Hindlimb muscle (tissue), 1 donor: ENCODE results near the gene MIB2. TPM values are rescaled to one million over a fixed set of nuclear protein-coding genes. Genes with fewer than 3 reads are reported as not detected.

Experiments used
- DNase-seq: peaks from one replicate; pipeline ENCODE4 v3.0.0-alpha.2; 2013
- polyA plus RNA-seq: library from polyadenylated mRNA; unstranded; fragments of 120-200 nt; gene quantifications from one replicate; pipeline ENCODE4 v1.2.1, GENCODE V29; 2013; ENCODE audit not compliant: insufficient read length

Gene MIB2
- polyA plus RNA-seq, 1 donor, result 92.6 TPM

DNA sequence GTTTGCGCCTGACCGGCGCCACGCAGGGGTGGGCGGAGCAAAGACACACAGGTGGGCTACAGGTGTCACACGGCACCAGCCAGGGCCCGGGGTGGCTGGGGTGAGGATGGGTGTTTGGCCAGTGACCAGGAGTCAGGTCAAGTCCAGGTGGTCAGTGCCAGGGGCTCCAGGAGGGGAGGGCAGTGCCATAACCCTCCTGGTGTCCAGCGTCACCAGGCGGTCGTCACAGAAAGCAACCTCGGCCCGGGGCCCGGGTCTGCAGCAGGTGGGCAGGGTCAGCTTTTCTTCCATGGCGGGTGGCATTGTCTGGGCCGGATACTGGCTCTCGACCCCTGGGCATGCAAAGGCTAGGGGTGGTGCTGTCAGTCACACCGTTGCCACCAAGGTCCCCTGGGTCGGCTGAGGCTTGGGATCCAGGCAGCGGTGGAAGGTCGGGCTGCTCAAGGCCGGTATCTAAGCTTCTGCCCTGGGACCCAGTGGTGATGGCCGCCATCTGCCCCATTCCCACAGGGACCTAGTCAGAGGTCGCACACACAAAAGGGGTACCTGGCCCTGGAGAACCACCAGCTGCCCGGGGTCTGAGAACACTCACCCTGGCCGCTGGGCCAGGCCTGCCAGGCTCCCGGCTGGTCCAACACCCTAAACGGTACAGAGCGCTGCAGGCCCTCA is 17.1 kb upstream of the MIB2 start:
- DNase-seq, result no peak

DNA sequence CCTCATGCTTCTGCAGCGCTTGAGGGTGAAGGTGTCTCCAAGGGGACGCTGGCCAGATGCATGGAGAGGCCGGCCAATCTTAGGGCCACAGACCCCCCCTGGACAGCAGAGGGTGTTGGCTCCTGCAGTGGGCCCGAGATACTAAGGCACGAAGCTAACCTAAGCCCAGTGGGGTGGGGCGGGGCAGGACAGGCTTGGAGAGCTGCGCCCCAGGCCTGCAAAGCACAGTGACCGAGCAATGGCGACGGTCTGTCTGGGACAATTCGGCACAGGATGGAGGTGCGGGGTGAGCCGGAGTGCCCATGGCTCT is 16.6 kb upstream of the MIB2 start:
- DNase-seq, result no peak

DNA sequence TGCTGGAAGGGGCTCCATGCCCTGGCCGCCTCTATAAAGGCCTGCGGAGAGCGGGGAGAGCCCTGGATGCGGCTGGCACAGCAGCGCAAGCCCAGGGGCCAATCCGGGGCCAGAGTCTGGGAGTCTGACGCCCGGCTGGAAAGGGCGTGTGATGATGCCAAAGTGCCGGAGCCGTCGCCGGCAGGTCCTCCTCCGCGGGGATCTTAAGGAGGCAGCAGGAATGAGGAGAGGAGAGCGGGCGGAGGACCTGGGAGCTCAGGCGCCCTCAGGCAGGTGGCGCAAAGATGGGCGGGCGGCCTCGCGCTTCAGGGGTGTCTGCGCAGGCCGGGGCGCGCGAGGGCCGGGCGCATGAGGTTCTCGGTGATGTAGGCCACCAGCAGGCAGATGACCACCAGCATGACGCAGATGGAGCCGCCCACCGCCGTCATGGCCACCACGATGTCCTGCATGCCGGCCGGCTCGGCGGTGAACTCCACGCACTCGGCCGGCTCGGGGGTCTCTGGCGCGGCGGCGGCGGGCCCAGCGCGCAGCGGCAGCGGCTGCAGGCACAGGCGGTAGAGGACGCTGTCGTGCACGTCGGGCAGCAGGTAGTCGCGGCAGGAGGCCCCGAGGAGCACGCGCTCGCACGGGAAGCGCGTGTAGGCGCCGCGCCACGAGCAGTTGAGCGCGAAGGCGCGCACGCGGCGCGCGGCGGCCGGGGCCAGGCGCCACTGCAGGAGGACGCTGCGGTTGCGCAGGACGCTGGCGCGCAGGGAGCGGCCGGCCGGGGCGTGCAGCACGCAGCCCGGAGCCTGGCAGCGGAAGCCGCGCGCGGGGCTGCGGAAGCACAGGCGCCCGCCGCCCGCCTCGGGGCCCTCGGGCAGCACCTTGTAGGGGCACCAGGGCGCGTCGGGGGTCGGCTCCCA is 16.0 kb upstream of the MIB2 start:
- DNase-seq, result no peak

DNA sequence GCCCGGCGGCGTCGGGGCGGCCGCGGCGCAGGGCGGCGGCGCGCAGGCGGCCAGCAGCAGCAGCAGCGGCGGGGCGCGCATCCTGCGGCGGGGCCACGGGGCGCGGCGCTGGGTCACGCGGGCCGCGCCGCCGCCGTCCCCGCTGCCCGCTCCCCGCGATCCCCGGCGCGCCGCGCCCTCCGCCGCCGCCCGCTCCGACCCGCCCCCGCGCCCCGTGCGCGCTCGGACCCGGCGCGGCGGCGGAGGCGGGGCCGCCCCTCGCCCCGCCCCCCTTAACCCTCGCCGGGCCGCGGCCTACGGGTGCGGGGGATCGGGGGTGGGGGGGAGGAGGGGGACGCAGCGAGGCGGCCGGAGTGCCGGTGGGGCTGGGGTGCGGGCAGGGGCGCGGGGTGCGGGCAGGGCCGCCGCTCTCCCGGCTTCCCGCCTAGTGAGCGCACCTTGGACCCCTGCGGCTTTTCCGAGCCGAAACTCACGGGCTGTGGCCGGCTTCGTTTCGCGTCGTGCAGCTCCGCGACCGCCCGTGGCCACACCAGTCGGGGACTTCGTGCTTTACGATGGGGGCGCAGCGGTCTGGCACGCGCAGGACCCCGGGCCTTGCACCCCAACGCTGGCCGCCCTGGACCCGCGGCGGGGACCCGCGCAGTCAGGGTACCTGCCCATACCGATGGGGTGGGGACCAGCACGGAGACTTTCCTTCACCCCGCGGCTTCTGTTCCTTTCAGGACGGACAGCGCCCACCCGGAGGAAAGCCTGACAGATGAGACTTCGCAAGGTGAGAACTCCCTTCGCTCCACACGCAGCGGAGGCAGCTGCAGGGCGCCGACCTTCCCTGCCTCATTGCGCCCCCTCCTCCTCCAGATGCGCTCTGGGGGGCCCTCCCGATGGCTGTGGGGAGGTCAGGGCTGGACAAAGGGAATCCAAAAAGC is 15.1 kb upstream of the MIB2 start, which contains the start of gene FNDC10:
TSS of gene FNDC10 (minus strand) at position 201 of the 926 bp plus-strand sequence. CDS start at position 81, 120 bp downstream.
- no peak for DNase-seq

DNA sequence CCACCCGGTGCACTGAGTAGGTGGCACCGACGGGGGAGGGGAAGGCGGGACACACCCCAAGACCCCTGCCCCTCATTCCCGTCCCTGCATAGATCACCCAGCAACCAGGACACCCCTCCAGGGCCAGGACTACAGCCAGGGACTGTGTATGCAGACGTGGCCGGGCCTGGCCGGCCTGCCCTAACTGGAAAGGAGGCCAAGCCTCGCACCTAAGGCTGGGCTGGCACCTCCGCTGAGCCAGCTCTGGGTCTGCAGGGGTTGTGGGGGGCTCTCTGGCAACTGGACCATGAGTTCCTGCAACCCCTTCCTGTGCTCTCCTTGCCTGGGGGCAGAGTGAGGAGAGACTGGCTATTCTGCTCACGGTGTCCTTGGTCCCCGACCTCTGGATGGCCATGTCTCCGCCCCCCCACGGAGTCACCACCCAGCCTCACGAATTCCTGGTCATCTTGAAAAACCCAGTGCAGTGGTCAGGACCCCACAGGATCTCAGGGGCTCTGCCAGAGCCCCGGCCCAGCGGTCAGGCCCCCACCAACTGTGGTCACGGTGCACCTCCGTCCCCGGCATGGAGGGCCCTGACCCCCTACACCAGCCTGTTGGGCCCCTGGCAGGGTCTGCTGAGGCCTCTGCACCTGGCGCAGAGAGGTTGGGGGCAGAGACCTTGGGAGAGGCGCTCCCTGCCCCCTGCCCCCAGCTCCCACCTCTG is 14.3 kb upstream of the MIB2 start:
- no peak for DNase-seq

DNA sequence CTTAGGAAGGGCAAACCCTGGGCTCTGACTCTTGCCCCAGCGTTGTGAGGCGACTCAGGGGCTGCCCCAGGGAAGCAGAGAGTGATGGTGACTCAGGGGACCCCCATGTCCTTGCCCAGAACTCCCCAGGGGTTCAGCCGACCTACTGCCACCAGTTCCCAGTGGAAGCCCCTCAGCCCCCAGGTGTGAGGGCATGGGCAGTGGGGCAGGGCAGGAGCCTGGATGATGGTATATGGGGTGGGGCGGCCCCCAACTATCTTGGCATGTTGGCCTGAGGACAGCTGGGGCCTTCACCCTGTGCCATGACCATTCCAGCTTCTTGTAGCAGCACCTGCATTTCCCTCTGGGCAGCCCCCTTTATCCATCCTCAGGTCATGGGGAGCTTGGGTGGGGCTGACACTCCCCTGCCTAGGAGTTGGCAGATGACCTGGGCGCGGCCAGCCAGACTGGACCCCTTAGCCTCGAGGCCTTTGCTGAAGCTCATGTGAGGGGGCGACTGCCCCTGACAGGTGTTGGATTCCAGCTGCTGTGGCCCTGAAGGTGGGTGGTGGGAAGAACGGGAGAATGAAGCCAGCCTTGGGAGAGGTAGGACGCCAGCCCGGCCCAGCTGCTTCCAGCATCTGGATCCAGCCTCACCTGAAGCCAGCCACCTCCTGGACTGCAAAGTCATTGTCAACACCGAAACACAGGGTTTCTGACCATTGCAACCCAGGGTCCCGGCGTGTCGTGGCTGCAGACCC is 13.6 kb upstream of the MIB2 start:
- DNase-seq, result no peak

DNA sequence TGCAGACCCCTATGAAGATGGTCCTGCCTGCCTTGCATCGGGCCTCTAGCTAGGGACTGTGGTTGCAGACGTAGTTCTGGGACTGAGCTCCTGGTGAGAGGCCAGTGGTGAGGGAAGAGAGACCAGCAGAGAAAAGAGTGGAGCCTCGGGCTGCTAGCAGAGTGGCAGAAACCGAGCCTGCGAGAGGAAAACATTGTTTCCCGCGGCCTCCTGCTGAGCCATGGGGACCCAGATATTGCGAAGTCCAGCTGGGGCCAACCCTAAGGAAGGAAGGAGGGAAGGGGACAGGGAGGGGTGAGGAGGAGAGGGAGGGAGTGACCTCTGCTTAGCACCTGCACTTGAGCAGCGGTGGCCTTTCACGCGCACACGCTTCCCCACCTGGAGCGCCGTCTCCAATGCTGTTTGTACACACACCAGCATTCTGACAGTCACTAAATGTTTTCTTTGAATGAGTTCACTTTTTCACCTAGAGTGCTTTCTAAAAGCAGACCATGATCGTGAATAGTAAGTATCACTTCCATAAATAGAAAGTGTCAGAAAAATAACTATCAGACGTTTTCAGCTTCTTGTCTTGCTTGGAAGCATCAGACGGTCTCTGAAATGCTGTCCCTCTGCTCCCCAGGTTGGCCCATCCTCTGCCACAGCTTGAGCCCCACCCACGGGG is 12.9 kb upstream of the MIB2 start:
- no peak for DNase-seq

DNA sequence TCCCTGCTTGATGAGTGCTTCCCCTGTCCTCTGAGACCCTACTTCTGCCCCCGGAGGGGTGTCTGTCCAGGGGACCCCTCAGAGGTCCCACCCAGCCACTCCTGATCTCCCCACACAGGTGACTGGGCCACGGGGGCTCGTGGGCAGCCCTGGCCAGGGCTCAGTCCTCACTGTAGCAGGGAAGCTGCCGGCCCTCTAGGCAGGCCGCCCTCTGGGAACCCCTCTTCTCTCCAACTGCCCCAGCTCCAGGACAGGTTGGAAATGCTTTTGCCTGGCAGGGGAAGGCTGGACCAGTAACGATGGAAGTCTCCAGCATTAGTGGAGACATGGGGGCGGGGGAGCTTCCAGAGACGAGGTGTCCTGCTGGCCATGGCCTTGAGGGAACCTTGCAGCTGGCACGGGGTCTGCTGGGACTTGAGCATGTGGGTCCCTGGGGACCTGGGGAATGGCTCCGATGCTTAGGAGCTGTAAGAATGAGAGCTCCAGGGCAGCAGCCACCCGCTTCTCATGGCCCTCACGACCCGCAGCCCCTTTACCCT is 12.3 kb upstream of the MIB2 start:
- no peak for DNase-seq

DNA sequence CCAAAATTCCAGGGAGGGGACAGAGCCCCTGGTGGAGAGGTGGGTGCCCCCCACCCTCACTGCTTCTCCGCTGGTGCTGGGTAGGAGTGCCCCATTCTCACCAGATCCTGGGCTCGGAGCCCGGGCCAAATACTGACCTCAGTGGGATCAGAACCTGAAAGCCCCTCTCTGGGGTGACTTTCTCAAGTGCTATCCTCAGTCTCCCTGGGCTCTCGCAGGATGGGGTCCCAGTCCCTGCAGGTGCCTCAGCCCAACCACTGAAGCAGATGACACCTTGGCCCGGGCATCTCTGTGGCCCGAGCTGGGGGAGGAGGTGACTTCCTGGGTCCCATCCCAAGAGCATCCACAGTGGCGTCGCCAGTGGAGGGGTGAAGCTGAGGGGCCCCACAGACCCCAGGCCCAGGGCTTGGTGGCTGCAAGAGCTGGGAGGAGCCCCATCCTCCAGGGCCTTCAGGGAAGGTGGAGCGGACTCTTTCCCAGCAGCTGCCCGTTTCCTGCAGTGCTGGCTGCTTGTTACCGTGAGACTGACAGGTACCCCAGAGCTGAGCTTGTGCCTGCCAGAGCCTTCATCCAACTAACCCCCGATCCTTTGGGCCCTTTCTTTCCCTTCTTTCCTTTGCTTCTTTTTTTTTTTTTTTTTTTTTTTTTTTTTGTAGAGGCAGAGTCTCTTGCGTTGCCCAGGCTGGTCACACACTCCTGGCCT is 11.5 kb upstream of the MIB2 start:
- DNase-seq, result no peak

DNA sequence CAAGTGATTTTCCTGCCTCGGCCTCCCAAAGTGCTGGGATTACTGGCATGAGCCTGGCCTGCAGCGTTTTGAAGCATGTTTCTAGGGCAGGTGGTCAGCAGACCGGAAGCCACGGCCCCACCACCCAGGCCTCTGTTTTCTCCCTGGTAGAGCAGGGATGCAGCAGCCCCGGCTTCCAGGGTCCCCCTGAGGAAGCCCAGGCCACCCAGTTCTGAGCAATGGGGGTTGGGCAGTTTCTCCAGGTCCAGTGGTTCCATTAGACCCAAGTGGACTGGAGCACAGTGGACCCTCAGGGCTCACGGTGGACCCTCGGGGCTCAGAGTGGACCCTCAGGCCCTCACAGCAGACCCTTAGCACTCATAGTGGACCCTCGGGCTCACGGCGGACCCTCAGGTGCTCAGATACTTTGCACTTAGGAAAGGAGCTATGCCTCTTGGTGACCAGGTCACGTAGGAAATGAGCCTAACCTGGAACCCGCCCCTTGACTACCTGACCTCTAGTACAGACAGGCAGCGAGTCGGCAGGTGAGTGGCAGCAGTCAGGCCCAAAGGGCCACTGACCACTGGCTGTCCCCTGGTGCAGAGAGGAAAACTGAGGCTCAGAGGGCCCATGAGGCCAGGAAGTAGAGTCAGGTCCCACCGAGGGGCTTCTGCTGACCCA is 10.8 kb upstream of the MIB2 start:
- DNase-seq, result no peak

DNA sequence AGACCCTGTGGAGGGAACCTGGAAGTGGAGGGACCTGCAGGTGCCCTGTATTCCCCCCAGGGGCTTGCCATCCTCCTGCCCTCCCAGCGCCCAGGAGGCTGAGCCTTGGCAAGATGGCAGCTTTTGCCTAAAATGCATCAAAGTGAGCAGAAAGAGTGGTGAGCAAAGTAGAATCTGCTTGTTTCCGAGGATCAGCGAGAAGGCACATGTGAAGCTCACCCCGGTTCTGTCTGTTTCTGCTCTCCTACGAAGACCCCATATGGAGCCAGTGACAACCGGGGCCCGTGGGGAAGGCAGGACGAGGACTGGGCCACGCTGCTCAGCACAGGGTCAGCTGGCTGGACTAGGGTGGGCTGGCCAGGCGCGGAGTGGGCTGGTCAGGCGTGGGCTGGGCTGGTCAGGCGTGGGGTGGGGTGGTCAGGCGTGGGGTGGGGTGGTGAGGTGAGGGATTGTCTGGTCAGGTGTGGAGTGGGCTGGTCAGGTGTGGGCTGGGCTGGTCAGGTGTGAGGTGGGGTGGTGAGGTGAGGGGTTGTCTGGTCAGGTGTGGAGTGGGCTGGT is 10.2 kb upstream of the MIB2 start:
- no peak for DNase-seq

DNA sequence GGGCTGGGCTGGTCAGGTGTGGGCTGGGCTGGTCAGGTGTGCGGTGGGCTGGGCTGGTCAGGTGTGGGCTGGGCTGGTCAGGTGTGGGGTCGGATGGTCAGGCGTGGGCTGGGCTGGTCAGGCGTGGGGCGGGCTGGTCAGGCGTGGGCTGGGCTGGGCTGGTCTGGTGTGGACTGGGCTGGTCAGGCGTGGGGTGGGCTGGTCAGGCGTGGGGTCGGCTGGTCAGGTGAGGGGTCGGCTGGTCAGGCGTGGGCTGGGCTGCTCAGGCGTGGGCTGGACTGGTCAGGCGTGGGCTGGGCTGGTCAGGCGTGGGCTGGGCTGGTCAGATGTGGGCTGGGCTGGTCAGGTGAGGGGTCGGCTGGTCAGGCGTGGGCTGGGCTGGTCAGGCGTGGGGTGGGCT is 9.6 kb upstream of the MIB2 start:
- no peak for DNase-seq

DNA sequence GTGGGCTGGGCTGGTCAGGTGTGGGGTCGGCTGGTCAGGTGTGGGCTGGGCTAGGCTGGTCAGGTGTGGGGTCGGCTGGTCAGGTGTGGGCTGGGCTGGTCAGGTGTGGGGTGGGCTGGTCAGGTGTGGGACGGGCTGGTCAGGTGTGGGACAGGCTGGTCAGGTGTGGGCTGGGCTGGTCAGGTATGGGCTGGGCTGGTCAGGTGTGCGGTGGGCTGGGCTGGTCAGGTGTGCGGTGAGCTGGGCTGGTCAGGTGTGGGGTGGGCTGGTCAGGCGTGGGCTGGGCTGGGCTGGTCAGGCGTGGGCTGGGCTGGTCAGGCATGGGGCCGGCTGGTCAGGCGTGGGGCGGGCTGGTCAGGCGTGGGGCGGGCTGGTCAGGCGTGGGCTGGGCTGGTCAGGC is 9.1 kb upstream of the MIB2 start:
- DNase-seq, result no peak

DNA sequence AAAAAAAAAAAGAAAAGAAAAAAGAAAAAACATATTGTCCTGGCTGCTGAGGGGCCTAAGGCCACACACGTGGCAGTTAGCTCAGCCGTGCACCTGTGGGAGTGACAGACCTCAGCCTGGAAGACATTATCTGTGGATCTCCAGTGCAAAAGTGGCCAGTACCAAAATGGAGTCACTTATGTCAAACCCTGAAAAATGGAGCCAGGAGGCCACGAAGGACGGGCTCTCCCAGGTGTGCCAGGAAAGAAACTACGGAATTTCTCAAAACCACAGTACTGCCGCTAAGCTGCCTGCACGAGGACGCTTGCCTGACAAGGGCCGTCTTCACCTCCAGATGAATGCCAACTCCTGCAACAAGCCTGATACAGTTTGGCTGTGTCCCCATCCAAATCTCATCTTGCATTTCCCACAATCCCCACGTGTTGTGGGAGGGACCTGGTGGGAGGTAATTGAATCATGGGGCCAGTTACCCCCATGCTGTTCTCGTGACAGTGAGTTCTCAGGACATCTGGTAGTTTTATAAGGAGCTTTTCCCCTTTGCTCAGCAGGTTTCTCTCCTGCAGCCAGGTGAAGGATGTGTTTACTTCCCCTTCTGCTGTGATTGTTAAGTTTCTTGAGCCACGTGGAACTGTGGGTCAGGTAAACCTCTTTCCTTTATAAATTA is 5.3 kb upstream of the MIB2 start:
- no peak for DNase-seq

DNA sequence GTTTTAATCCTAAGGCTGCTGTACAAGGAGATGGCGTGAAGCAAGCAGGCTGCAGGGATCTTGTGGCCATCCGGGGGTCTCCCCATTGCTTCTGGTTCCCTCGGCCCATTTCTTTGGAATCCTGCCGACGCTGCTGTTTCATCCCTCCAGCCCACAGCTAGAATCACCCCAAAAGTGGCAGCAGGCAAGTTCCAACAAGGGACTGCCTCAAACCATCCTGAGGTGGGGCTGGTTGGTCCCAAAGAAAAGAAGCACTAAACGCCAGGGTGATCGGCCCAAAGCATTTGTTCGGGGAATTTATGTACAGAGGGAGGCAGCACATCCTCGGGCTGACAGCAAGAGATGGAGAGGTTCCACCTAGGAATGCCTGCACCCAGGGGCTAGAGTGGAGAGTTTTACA is 4.5 kb upstream of the MIB2 start:
- DNase-seq, result no peak

DNA sequence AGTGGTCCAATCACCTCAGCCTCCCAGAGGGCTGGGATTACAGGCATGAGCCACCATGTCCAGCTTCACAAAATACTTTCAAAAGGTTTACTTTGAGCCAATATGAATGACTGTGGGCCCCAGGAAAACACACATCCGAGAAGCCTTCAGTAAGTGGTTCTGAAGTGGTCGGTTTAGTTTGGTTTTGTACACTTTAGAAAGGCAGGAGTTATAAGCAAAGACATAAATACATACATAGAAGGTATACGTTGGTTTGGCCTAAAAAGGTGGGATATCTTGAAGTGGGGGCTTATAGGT is 3.2 kb upstream of the MIB2 start:
- no peak for DNase-seq

DNA sequence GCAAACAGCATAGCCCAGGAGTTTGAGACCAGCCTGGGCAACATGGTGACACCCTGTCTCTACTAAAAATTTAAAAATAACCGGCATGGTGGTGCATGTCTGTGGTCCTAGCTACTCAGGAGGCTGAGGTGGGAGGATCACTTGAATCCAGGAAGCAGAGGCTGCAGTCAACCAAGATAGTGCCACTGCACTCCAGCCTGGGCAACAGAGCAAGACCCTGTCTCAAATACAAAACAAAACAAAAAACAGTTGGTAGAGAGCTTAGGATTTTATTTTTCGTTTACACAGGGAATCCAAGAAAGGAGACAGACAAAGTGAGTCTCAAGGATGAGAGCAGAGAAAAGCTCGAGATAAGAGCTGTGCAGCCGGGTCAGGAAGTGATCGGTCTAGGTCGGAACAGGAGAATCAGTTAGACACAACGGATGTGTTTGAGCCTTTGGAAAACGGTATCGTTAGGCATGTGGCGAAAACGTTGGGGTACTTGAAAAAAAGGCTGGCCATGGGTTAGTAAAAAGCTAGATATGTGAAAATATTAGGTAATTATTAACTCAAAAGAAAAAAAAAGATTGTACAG is 1.7 kb upstream of the MIB2 start:
- DNase-seq, result no peak

DNA sequence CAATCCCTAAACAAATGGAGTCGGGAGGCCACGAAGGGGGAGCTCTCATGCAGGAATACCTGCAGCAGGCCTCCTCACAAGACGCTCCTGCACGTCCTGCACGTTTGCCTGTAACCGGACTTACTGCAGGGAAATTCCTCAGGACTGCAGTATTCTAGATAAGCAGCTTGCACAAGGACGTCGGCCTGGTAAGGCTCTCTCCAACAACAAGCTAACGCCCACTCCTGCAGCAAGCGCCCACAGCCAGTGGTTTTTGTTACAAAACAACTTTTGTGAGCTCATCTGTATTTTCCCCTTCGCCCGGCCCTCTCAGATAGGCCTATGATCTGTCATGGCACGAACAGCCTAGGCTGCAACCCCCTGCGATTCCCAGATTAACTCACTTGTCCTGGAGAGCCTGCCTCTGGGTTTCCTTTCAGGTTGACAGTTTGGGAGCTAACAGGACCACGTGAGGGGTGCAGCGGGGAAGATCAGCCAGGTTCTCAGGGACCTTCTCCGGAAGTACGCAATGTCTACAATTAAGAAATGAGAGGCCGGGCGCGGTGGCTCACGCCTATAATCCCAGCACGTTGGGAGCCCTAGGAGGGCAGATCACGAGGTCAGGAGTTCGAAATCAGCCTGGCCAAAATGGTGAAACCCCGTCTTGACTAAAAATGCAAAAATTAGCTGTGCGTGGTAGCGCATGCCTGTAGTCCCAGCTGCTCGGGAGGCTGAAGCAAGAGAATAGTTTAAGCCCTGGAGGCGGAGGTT is 921 bp upstream of the MIB2 start:
- DNase-seq, result no peak
